GM12864 (cell line): ENCODE results near the gene S100A5.
"Not testable (repeated sequence)": the region's sequence is repeated elsewhere in the genome, so short reads cannot be mapped to it uniquely, and the experiment has no call there.

Source experiments
- DNase-seq: peaks from one replicate; pipeline ENCODE4 v3.0.0-alpha.2; 2011; ENCODE audit warnings: low read depth
- H3K4me3 ChIP-seq: 2 replicates; pipeline ENCODE4 v1.5.1; 2011; ENCODE audit warnings: mild to moderate bottlenecking, low read depth, low read length, control low read depth
- CTCF ChIP-seq: IDR thresholded peaks from 2 replicates; pipeline ENCODE4 v1.5.1; 2011; ENCODE audit warnings: low read depth, mild to moderate bottlenecking, moderate library complexity, low read length, control low read depth, inconsistent platforms; ENCODE audit errors: missing control alignments

The S100A5 gene

GRCh38 chr1:153540394-153541361 is at the start of gene S100A5:
Gene S100A5, minus strand, starts transcription at chr1:153540934. Its CDS starts 743 bp downstream, at chr1:153540191.
- TF ChIP-seq CTCF: no peak
- no peak within 1 kb of the TSS for H3K4me3 ChIP-seq
- no peak for DNase-seq

GRCh38 chr1:153588482-153588881 is 47.7 kb upstream of the S100A5 start:
- H3K4me3 ChIP-seq: no peak overlapping the region
- DNase-seq: no peak
- TF ChIP-seq CTCF: no peak

GRCh38 chr1:153588033-153588432 is 47.3 kb upstream of the S100A5 start:
- not testable (repeated sequence) for H3K4me3 ChIP-seq, DNase-seq

GRCh38 chr1:153587314-153587713 is 46.6 kb upstream of the S100A5 start:
- H3K4me3 ChIP-seq: no peak overlapping the region
- DNase-seq: no peak
- TF ChIP-seq CTCF: no peak

- no peak overlapping the region for H3K4me3 ChIP-seq
- no peak for DNase-seq
- no peak for TF ChIP-seq CTCF
Measured at GRCh38 chr1:153586347-153586746, 45.6 kb upstream of the S100A5 start.

- no peak for TF ChIP-seq CTCF
- no peak for DNase-seq
Measured at GRCh38 chr1:153585006-153585405, 44.3 kb upstream of the S100A5 start.

GRCh38 chr1:153583976-153584375 is 43.2 kb upstream of the S100A5 start:
- TF ChIP-seq CTCF: no peak
- H3K4me3 ChIP-seq: no peak overlapping the region
- DNase-seq: no peak

More at GRCh38 chr1:153585006-153585405, 44.3 kb upstream of the S100A5 start:
- no peak overlapping the region for H3K4me3 ChIP-seq

- not testable (repeated sequence) for H3K4me3 ChIP-seq, DNase-seq
Measured at GRCh38 chr1:153583514-153583913, 42.8 kb upstream of the S100A5 start.

GRCh38 chr1:153582836-153583235 is 42.1 kb upstream of the S100A5 start:
- not testable (repeated sequence) for DNase-seq, H3K4me3 ChIP-seq
